ENCODE data around the gene SLC25A24. TPM values are rescaled to one million over a fixed set of nuclear protein-coding genes. Genes with fewer than 3 reads are reported as not detected.
A peak's percentile ranks its signal among the peaks of the same experiment; 100 is the strongest.

Gene SLC25A24
- total and polyA plus RNA-seq, 9 of the 15 experiments (the other 6 are each of a cell fraction or from before 2014, with no cell fraction given) = 6.9 to 34.9 (median 25.4) TPM

DNA sequence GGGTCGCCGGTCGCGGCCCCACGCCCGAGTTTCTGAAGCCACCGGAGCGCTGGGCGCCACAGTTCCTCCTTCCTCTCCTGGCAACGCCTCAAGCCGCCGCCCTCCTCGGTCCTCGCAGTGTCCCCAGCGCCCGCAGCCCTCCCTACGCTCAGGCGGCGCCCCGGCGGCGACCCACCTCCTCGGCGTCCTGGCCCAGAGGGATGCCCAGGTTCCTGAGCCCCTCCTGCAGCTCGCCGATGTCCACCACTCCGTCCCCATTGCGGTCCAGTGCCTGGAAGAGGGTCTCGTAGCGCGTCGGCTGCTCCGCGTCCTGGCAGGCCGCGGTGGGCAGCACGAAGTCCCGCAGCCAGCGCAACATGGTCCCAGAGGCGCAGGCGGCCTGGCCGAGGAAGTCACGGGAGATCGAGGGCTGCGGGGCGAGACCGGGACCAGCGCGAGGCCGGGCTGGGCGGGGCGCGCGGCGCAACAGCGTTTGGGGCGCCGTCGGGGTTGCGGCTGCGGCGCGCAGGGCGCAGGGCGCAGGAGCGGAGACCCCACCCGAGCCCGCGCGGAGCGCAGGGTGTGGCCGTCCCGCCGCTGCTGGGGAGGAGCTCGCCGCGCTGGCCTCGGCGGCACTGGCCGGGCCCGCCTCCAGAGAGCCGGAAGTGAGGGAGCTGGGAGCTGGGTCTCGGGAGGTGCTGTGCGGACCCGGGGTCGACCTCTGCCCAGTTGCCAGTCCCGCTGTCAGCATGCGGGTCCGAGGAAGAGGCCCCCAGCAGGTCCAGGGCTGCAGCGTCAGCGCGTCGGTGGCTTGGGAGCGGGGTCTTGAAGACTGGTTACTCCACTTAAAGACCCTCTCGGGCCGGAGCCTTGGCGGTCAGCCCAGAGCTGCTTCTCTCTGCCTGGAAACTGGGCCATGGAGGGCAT, at the start of gene SLC25A24 (continued):
- TF ChIP-seq, protein P1, sequence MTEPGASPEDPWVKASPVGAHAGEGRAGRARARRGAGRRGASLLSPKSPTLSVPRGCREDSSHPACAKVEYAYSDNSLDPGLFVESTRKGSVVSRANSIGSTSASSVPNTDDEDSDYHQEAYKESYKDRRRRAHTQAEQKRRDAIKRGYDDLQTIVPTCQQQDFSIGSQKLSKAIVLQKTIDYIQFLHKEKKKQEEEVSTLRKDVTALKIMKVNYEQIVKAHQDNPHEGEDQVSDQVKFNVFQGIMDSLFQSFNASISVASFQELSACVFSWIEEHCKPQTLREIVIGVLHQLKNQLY (CRISPR knock-in tag; conservative IDR thresholded peaks at IDR 0.05) = peak; percentile 46 to 84; a peak in 2 of 4 replicates
- TF ChIP-seq ATF7 (IDR thresholded peaks at IDR 0.05) (peak; percentile 35; the same call in 1 of the 2 replicates), HNRNPLL (IDR thresholded peaks at IDR 0.05; ENCODE audit: low read depth, low read length, poor library complexity, severe bottlenecking) (peak; percentile 94), GTF2E2 (tag; IDR thresholded peaks at IDR 0.05) (no peak), SIN3A (IDR thresholded peaks at IDR 0.05; ENCODE audit: borderline replicate concordance in 2 of 2, control insufficient read depth in 1 of 2, low read depth in 2 of 2, low read length in 2 of 2) (peak; percentile 31 to 65; a peak in 2 of 4 replicates), CBFA2T3 (IDR thresholded peaks at IDR 0.05) (no peak), POLR3A (IDR thresholded peaks at IDR 0.05; ENCODE audit: borderline replicate concordance, extremely low read depth, insufficient read depth, insufficient read length) (no peak), NFE2 (IDR thresholded peaks at IDR 0.05; ENCODE audit: low read depth) (no peak), NFATC3 (IDR thresholded peaks at IDR 0.05) (no peak)
- TF ChIP-seq, protein P2, sequence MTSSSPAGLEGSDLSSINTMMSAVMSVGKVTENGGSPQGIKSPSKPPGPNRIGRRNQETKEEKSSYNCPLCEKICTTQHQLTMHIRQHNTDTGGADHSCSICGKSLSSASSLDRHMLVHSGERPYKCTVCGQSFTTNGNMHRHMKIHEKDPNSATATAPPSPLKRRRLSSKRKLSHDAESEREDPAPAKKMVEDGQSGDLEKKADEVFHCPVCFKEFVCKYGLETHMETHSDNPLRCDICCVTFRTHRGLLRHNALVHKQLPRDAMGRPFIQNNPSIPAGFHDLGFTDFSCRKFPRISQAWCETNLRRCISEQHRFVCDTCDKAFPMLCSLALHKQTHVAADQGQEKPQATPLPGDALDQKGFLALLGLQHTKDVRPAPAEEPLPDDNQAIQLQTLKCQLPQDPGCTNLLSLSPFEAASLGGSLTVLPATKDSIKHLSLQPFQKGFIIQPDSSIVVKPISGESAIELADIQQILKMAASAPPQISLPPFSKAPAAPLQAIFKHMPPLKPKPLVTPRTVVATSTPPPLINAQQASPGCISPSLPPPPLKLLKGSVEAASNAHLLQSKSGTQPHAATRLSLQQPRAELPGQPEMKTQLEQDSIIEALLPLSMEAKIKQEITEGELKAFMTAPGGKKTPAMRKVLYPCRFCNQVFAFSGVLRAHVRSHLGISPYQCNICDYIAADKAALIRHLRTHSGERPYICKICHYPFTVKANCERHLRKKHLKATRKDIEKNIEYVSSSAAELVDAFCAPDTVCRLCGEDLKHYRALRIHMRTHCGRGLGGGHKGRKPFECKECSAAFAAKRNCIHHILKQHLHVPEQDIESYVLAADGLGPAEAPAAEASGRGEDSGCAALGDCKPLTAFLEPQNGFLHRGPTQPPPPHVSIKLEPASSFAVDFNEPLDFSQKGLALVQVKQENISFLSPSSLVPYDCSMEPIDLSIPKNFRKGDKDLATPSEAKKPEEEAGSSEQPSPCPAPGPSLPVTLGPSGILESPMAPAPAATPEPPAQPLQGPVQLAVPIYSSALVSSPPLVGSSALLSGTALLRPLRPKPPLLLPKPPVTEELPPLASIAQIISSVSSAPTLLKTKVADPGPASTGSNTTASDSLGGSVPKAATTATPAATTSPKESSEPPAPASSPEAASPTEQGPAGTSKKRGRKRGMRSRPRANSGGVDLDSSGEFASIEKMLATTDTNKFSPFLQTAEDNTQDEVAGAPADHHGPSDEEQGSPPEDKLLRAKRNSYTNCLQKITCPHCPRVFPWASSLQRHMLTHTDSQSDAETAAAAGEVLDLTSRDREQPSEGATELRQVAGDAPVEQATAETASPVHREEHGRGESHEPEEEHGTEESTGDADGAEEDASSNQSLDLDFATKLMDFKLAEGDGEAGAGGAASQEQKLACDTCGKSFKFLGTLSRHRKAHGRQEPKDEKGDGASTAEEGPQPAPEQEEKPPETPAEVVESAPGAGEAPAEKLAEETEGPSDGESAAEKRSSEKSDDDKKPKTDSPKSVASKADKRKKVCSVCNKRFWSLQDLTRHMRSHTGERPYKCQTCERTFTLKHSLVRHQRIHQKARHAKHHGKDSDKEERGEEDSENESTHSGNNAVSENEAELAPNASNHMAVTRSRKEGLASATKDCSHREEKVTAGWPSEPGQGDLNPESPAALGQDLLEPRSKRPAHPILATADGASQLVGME (CRISPR knock-in tag; IDR thresholded peaks at IDR 0.05) = peak; percentile 42; the same call in 1 of the 2 replicates
- TF ChIP-seq, protein P3, sequence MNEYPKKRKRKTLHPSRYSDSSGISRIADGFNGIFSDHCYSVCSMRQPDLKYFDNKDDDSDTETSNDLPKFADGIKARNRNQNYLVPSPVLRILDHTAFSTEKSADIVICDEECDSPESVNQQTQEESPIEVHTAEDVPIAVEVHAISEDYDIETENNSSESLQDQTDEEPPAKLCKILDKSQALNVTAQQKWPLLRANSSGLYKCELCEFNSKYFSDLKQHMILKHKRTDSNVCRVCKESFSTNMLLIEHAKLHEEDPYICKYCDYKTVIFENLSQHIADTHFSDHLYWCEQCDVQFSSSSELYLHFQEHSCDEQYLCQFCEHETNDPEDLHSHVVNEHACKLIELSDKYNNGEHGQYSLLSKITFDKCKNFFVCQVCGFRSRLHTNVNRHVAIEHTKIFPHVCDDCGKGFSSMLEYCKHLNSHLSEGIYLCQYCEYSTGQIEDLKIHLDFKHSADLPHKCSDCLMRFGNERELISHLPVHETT (CRISPR knock-in tag; conservative IDR thresholded peaks at IDR 0.05 in 1 of 2, IDR thresholded peaks at IDR 0.05 in 1 of 2) = 0 out of 4 replicates have a peak, but pooled peaks of 1 of the 2 experiments have one; percentile 72
- TF ChIP-seq, protein P4, sequence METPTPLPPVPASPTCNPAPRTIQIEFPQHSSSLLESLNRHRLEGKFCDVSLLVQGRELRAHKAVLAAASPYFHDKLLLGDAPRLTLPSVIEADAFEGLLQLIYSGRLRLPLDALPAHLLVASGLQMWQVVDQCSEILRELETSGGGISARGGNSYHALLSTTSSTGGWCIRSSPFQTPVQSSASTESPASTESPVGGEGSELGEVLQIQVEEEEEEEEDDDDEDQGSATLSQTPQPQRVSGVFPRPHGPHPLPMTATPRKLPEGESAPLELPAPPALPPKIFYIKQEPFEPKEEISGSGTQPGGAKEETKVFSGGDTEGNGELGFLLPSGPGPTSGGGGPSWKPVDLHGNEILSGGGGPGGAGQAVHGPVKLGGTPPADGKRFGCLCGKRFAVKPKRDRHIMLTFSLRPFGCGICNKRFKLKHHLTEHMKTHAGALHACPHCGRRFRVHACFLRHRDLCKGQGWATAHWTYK (CRISPR knock-in tag; IDR thresholded peaks at IDR 0.05) = peak; percentile 78

Measured in K562 (cell line).